GM12875 (cell line): ENCODE measurements around the gene CYP3A5.
"Not testable (repeated sequence)": the region's sequence is repeated elsewhere in the genome, so short reads cannot be mapped to it uniquely, and the experiment has no call there.

Experiments
- H3K4me3 ChIP-seq: one replicate; pipeline ENCODE4 v1.5.1; 2011; ENCODE audit warnings: low read depth, low read length, control low read depth
- TF ChIP-seq, protein P1 (sequence below): IDR thresholded peaks from 2 replicates; pipeline ENCODE4 v1.5.1; 2011; ENCODE audit warnings: low read depth, mild to moderate bottlenecking, control low read depth, inconsistent platforms, low read length, moderate library complexity, borderline replicate concordance; ENCODE audit not compliant: insufficient read depth

CYP3A5 gene

DNA sequence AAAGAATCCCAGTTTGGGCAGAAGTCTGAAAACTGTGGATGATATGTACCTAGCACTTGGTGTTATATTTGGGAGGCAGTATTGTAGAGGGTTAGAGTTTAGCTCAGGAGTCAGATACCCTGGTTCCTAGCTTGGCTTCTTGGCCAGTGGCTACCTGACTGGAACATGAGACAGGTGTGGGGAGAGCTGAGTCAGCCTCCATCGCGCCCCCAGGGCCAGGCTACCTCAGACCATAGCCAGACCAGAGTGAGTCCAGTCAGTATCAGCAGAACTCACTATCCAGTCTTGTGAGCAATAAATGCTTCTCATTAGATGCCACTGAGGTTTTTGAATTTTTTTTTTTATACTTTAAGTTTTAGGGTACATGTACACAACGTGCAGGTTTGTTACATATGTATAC, 26.0 kb downstream of the CYP3A5 start:
- TF ChIP-seq, protein P1, sequence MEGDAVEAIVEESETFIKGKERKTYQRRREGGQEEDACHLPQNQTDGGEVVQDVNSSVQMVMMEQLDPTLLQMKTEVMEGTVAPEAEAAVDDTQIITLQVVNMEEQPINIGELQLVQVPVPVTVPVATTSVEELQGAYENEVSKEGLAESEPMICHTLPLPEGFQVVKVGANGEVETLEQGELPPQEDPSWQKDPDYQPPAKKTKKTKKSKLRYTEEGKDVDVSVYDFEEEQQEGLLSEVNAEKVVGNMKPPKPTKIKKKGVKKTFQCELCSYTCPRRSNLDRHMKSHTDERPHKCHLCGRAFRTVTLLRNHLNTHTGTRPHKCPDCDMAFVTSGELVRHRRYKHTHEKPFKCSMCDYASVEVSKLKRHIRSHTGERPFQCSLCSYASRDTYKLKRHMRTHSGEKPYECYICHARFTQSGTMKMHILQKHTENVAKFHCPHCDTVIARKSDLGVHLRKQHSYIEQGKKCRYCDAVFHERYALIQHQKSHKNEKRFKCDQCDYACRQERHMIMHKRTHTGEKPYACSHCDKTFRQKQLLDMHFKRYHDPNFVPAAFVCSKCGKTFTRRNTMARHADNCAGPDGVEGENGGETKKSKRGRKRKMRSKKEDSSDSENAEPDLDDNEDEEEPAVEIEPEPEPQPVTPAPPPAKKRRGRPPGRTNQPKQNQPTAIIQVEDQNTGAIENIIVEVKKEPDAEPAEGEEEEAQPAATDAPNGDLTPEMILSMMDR, result no peak
- H3K4me3 ChIP-seq, result no peak overlapping the region

- not testable (repeated sequence) for H3K4me3 ChIP-seq
Observed at GRCh38 chr7:99653269-99653668, 26.5 kb downstream of the CYP3A5 start.

- TF ChIP-seq, protein P1, result no peak
- H3K4me3 ChIP-seq, result no peak overlapping the region
Observed at GRCh38 chr7:99652671-99653070, 27.1 kb downstream of the CYP3A5 start.

GRCh38 chr7:99651290-99651689, 28.5 kb downstream of the CYP3A5 start:
- H3K4me3 ChIP-seq, result no peak overlapping the region
- TF ChIP-seq, protein P1, result no peak

- H3K4me3 ChIP-seq, result no peak overlapping the region
- TF ChIP-seq, protein P1, result no peak
Observed at GRCh38 chr7:99648843-99649242, 31.0 kb downstream of the CYP3A5 start.

GRCh38 chr7:99645590-99645989, 34.2 kb downstream of the CYP3A5 start:
- H3K4me3 ChIP-seq, result no peak overlapping the region
- TF ChIP-seq, protein P1, result no peak

DNA sequence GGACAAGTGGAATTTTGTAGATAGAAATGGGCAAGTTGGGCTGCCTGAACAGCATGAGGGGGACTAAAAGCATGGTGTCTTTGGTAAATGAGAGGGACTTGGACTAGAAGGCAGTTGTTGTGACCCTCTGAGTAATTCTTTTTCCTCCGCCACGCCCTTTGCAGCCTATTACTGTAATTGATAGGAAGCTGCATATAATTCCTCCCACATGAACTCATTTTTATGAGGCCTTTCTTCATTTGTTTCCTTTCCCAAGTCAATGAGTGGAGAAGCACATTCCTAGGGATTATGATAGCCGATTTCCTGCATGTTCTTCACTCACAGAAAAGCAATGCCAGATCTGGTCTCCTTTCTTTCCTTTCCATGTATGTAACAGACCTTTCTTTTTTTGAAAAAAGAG, 35.4 kb downstream of the CYP3A5 start:
- H3K4me3 ChIP-seq, result no peak overlapping the region
- TF ChIP-seq, protein P1, result no peak

- H3K4me3 ChIP-seq, result no peak overlapping the region
- TF ChIP-seq, protein P1, result no peak
Observed at GRCh38 chr7:99643464-99643863, 36.3 kb downstream of the CYP3A5 start.
